Caco-2 (cell line): ENCODE measurements around the gene CEP152. TPM values are rescaled to one million over a fixed set of nuclear protein-coding genes. Genes with fewer than 3 reads are reported as not detected.

Experiments used
- BruUV-seq: library from RNA; stranded (reverse); fragments of 400-500 nt; replicated peaks from 2 replicates; lab custom pipeline; 2021; lab: Mats Ljungman, UMichigan
- CTCF ChIA-PET: fragments of 300-600 bp; sonication (Branson Sonifier 250); formaldehyde crosslinking; loops from one replicate; lab custom pipeline; 2022; ENCODE audit warnings: antibody characterized with exemption; lab: Charles Lee
- POLR2A ChIA-PET: fragments of 300-600 bp; sonication (Branson Sonifier 250); formaldehyde crosslinking; loops from one replicate; lab custom pipeline; 2022; ENCODE audit warnings: antibody characterized with exemption; lab: Charles Lee
- DNase-seq, 2 experiments: peaks; one replicate each; pipeline versions ENCODE4 v3.0.0 to v3.0.0-alpha.2; 2020 to 2022
- H3K27me3 ChIP-seq: replicated peaks from 2 replicates; pipeline ENCODE4 v1.6.0; 2011; ENCODE audit warnings: low read length; ENCODE audit not compliant: control insufficient read depth, insufficient read depth
- H3K36me3 ChIP-seq: 2 replicates; pipeline ENCODE4 v1.5.1; 2011; ENCODE audit warnings: low read length; ENCODE audit not compliant: control insufficient read depth, insufficient read depth
- H3K4me1 ChIP-seq: fragments of 250-450 bp; sonication (Bioruptor Pico); 2 replicates; pipeline ENCODE4 v1.5.1; 2020; ENCODE audit warnings: mild to moderate bottlenecking
- H3K4me3 ChIP-seq: 2 replicates; pipeline ENCODE4 v1.5.1; 2011; ENCODE audit warnings: low read depth, mild to moderate bottlenecking, control low read depth, low read length
- H3K9me3 ChIP-seq: fragments of 250-450 bp; sonication (Bioruptor Pico); 2 replicates; pipeline ENCODE4 v1.5.1; 2020; ENCODE audit warnings: mild to moderate bottlenecking, moderate library complexity
- H3K27ac Mint-ChIP-seq: one replicate; pipeline ENCODE4 v1.8.0; 2022; ENCODE audit warnings: mixed read lengths; ENCODE audit not compliant: unreplicated experiment
- H3K27me3 Mint-ChIP-seq: one replicate; pipeline ENCODE4 v1.8.0; 2022; ENCODE audit warnings: mixed read lengths; ENCODE audit not compliant: insufficient read depth, unreplicated experiment
- H3K36me3 Mint-ChIP-seq: one replicate; pipeline ENCODE4 v1.8.0; 2022; ENCODE audit warnings: mild to moderate bottlenecking, mixed read lengths; ENCODE audit not compliant: insufficient read depth, unreplicated experiment
- H3K4me1 Mint-ChIP-seq: one replicate; pipeline ENCODE4 v1.8.0; 2022; ENCODE audit warnings: low read depth, mixed read lengths; ENCODE audit not compliant: unreplicated experiment
- H3K4me3 Mint-ChIP-seq: one replicate; pipeline ENCODE4 v1.8.0; 2022; ENCODE audit warnings: mild to moderate bottlenecking, moderate library complexity, mixed read lengths; ENCODE audit not compliant: unreplicated experiment
- H3K9me3 Mint-ChIP-seq: one replicate; pipeline ENCODE4 v1.8.0; 2022; ENCODE audit warnings: mixed read lengths; ENCODE audit not compliant: unreplicated experiment
- intact Hi-C: fragments of 100-400 bp; cut with micrococcal nuclease; formaldehyde crosslinking; loops from one replicate; pipeline ENCODE4 v1.10.0; 2022; ENCODE audit not compliant: unreplicated experiment
- total RNA-seq: library from RNA; stranded (reverse); gene quantifications from 2 replicates; pipeline ENCODE4 v1.2.3, GENCODE V29; 2022
- TF ChIP-seq, protein P1 (sequence below), 2 experiments: fragments of 200-600 bp in 1 of 2; IDR thresholded peaks; 1 replicate in 1 of 2; 2 replicates in 1 of 2; pipeline versions ENCODE4 v1.5.1 to v1.8.0; 2011 to 2022; ENCODE audit warnings: antibody characterized with exemption in 1 of 2, control low read depth in 1 of 2, inconsistent platforms in 1 of 2, low read depth in 1 of 2, low read length in 1 of 2, mild to moderate bottlenecking in 1 of 2, moderate library complexity in 1 of 2; ENCODE audit not compliant: insufficient read depth in 1 of 2, severe bottlenecking in 1 of 2, unreplicated experiment in 1 of 2

The CEP152 gene
- total RNA-seq, 1 experiment from 2014 or later, result 14.2 TPM

DNA sequence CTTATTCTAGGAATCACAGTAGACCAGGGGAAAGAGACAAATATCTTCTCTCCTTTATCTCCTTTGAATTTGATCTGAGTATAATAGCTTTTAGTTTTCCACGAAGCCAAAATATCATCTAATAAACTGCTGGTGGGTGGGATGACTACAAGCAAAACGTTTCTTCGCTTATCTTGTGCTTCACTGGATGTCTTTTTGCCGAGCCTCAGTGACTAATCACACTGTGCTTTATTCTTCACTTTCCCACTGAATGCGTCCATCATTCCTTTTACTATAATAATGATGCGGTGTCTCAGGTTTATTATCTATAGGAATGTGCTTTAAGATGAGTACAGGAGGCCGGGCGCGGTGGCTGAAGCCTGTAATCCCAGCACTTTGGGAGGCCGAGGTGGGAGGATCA lies 32.5 kb downstream of the CEP152 start:
- Mint-ChIP-seq H3K36me3 (peaks cover 6% of the 10 kb centered on the region), H3K4me1 (no peaks in the 10 kb centered on the region), H3K4me3 (no peak overlapping the region), H3K27ac (no peak overlapping the region), H3K9me3 (no peaks in the 10 kb centered on the region), H3K27me3 (no peaks in the 10 kb centered on the region)
- ChIA-PET CTCF (no interaction called here), POLR2A (no interaction called here)
- TF ChIP-seq, protein P1, sequence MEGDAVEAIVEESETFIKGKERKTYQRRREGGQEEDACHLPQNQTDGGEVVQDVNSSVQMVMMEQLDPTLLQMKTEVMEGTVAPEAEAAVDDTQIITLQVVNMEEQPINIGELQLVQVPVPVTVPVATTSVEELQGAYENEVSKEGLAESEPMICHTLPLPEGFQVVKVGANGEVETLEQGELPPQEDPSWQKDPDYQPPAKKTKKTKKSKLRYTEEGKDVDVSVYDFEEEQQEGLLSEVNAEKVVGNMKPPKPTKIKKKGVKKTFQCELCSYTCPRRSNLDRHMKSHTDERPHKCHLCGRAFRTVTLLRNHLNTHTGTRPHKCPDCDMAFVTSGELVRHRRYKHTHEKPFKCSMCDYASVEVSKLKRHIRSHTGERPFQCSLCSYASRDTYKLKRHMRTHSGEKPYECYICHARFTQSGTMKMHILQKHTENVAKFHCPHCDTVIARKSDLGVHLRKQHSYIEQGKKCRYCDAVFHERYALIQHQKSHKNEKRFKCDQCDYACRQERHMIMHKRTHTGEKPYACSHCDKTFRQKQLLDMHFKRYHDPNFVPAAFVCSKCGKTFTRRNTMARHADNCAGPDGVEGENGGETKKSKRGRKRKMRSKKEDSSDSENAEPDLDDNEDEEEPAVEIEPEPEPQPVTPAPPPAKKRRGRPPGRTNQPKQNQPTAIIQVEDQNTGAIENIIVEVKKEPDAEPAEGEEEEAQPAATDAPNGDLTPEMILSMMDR (IDR thresholded peaks at IDR 0.05; ENCODE audit: insufficient read depth in 1 of 2, low read depth in 1 of 2, low read length in 1 of 2, severe bottlenecking in 1 of 2, unreplicated experiment in 1 of 2), result no peak
- DNase-seq, result no peak
- no peaks in the 10 kb centered on the region for H3K9me3 ChIP-seq
- H3K27me3 ChIP-seq, result no peaks in the 10 kb centered on the region
- H3K4me1 ChIP-seq, result no peaks in the 10 kb centered on the region
- intact Hi-C loops, result no loop called here
- H3K36me3 ChIP-seq, result no peaks in the 10 kb centered on the region
- no peak overlapping the region for H3K4me3 ChIP-seq
- no TSS peak for BruUV-seq

DNA sequence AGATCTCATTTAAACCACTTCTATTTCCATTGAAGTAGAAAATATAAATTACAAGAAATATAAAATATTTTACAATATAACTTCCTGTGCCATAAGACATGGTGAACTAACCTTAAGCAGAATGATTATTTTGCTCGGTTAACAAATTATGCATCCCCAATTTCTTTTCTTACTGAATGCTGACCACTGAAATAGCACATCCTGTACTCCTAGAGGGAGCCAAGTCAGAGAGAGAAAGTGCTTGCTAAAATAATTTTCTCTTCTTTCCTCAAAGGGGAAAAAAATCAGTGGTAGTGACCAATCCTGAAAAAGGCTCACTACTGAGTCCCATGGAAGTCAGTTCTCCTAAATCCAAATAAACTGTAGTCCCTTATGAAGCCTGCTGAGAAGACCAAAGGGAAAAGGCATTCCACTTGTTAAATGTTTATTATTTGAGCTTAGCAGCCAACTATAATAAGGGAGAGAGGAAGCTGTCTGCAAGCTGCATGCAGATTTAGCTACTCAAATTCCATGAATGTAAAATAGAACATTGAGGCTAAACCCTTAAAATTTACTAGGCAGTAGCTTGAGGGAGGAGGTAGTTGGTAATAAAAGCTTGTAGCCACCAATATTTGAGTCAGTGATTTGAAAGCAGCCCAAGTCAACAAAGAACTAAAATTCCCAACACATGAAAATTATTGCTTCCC lies 33.1 kb downstream of the CEP152 start:
- Histone ChIP-seq H3K9me3 (no peaks in the 10 kb centered on the region), H3K27me3 (no peaks in the 10 kb centered on the region), H3K36me3 (no peaks in the 10 kb centered on the region), H3K4me3 (no peak overlapping the region), H3K4me1 (no peaks in the 10 kb centered on the region)
- ChIA-PET CTCF (no interaction called here), POLR2A (no interaction called here)
- intact Hi-C loops, result no loop called here
- H3K27ac Mint-ChIP-seq, result no peak overlapping the region
- no peak overlapping the region for H3K4me3 Mint-ChIP-seq
- H3K9me3 Mint-ChIP-seq, result no peaks in the 10 kb centered on the region
- H3K27me3 Mint-ChIP-seq, result no peaks in the 10 kb centered on the region
- peaks cover 6% of the 10 kb centered on the region for H3K36me3 Mint-ChIP-seq
- TF ChIP-seq, protein P1 (IDR thresholded peaks at IDR 0.05; ENCODE audit: insufficient read depth in 1 of 2, low read depth in 1 of 2, low read length in 1 of 2, severe bottlenecking in 1 of 2, unreplicated experiment in 1 of 2), result no peak
- H3K4me1 Mint-ChIP-seq, result no peaks in the 10 kb centered on the region
- BruUV-seq, result no TSS peak
- no peak for DNase-seq

DNA sequence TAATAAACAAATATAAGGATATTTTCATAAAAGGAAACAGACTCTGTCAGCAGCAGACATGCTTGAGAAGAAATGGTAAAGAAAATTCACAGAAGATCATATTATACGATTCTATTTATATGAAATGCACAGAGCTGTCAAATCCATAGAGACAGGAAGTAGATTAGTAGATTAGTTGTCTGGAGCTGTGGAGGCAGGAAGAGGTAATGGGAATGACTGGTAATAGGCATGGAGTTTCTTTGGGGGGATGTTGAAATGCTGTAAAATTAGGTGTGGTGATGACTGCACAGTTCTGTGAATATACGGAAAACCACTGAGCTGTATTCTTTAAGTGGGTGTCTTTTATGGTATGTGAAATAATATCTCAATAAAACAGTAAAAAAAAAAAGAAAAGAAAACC lies 35.3 kb downstream of the CEP152 start:
- no peaks in the 10 kb centered on the region for H3K27me3 Mint-ChIP-seq
- DNase-seq, result no peak
- no peaks in the 10 kb centered on the region for H3K4me1 Mint-ChIP-seq
- Histone ChIP-seq H3K36me3 (no peaks in the 10 kb centered on the region), H3K4me3 (no peak overlapping the region), H3K27me3 (no peaks in the 10 kb centered on the region), H3K4me1 (no peaks in the 10 kb centered on the region), H3K9me3 (no peaks in the 10 kb centered on the region)
- ChIA-PET POLR2A (no interaction called here), CTCF (no interaction called here)
- no TSS peak for BruUV-seq
- intact Hi-C loops, result no loop called here
- H3K36me3 Mint-ChIP-seq, result peaks cover 11% of the 10 kb centered on the region
- TF ChIP-seq, protein P1 (IDR thresholded peaks at IDR 0.05; ENCODE audit: insufficient read depth in 1 of 2, low read depth in 1 of 2, low read length in 1 of 2, severe bottlenecking in 1 of 2, unreplicated experiment in 1 of 2), result no peak
- H3K9me3 Mint-ChIP-seq, result no peaks in the 10 kb centered on the region
- no peak overlapping the region for H3K27ac Mint-ChIP-seq
- no peak overlapping the region for H3K4me3 Mint-ChIP-seq
